HG03095 (cell line): ENCODE data around the gene AURKA.
"Not testable (repeated sequence)": the region's sequence is repeated elsewhere in the genome, so short reads cannot be mapped to it uniquely, and the experiment has no call there.

Experiments used
- ATAC-seq: cut with Tn5 transposase; IDR thresholded peaks from one replicate; pipeline ENCODE4 v1.9.1; 2021; ENCODE audit warnings: moderate library complexity; ENCODE audit not compliant: unreplicated experiment

Gene AURKA

DNA sequence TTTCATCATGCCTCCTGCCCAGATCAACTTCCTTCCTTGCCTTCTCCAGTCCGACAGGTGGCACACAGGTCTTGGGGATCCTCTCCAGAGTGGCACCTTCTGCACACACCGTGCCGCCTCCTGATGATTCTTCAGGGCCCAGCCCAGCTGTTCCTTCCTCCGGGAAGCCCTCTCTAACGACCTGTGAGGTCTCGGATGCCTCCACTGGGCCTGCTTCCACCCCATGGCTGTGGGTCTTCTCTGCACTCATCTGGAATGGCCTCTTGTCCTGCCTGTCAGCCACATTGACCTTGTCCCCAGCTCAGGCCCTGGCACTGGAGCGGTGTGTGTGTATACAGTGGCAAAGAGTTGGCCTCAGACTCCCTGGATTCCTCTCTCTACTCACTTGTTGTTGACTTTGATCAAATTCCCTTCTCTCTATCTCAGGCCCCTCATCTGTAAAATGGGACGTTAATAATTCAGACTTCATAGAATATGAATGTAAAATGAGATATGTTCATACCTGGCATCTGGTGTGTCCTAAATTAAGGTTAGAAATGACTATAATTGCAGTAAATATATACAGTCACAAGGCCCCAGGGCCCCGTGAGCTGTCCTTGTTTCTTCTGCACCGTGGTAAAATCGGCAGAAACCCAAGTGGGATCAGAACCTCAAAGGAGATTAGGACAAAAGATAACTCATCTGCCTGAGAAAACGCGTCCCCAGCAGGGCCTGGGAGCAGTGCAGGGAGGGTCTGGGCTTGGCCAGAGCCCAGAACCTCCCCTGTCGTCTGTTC, 31.7 kb downstream of the AURKA start:
- ATAC-seq = no peak

DNA sequence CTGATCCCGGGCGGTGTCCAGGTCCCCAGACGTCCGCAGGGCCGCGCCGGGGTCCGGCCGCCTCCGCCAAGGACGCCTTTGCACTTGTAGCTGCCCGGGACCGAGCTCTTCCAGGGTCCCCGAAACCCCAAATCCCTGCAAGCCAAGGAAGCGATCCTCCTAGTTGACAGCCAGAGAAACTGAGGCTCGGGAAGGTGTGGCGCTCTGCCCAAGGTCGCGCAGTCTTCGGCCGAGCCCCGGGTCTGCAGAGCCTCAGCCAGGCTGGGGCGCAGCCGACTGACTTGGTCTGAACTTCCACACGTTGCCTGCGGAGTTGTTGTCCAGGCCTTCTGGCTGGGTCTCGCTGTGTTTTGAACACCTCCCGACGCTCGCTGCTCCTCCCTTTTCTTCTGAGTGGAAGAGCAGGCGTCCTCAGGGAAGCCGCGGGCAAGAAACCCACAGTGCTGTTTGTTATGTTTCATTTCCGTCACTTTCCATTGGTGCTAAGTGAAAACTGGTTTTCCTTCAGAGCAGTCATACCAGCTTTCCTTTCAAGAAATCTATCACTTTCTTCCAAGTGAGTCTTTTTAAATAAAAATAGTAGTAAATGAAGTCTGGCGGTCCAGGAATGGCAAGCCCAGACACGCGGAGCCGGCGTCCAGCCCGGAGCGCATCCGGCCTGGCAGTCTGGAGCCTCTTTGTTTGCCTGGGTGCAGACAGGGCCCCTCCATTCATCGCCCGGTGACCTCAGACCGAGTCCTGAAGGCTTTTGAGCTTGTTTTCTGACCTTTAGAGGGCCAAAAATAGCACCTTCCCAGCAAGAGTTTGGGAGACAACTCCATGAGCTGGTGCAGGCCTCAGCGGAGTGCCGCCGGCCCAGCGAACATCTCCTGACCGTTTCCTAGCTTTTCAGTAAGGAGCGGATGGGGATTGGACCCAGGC, 32.5 kb downstream of the AURKA start:
- no peak for ATAC-seq

DNA sequence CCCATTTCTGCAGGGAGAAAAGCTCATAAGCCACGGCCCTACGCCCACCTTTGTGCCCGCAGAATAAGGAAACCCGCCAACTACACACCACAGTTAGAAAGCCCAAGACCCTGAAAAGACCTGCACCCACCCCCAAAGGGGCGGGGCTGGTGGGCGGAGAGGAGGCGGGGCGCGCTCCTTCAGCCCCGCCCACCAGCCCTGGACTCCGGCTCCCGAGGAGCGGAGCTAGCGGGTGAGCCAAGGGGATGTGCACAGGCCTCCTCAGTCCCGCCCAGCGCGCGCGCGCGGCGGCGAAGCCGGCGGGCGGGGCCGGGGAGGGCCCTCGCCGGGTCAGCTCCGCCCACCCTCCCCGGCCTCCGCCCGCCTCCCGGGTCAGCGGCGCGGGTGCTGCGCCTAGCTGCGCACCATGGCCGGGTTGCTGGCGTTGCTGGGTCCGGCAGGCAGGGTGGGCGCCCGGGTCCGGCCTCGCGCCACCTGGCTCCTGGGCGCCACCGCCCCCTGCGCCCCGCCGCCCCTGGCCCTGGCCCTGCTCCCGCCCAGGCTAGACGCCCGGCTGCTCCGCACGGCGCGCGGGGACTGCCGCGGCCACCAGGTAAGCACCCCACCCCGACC, 33.3 kb downstream of the AURKA start, which contains the start of gene FAM210B:
Gene FAM210B (plus strand): TSS at position 375 of the 612 bp plus-strand sequence. CDS start 32 bp downstream, at position 407.
- ATAC-seq = peak; percentile 99

DNA sequence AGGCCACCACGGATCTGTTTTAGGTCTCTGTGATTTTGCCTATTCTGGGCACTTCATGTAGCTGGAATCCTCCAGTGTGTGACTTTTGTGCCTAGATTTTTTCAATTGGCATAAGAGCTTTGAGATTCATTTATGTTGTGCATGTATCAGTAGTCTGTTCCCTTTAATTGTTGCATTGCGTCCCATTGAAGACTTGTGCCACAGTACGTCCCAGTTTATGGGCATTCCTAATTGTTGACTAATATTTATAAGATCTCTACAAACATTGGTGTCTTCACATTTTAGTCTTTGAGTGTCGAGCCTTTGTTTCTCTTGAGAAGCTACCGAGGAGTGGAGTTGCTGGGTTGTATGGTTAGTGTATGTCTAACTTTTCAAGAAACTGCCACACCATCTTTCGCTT, 33.9 kb downstream of the AURKA start:
- no peak for ATAC-seq

DNA sequence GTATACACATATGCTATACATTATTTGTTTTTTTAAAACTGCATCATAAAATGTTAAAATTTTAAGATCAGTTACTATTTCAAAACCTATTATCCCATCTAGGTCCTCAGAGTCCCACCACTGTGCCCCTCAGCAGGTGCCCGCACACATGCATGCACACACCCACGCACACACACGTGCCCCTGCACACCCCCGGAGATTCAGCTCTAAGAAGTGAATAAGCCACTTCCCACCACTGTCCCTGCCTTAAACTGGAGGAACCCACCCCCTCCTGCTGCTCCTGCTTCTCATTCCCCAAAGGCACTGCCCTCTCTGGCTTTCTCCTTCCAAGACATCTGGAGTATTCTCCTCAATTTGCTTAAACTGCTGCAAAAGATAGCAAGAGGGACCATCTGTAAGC, 38.7 kb downstream of the AURKA start:
- no peak for ATAC-seq

DNA sequence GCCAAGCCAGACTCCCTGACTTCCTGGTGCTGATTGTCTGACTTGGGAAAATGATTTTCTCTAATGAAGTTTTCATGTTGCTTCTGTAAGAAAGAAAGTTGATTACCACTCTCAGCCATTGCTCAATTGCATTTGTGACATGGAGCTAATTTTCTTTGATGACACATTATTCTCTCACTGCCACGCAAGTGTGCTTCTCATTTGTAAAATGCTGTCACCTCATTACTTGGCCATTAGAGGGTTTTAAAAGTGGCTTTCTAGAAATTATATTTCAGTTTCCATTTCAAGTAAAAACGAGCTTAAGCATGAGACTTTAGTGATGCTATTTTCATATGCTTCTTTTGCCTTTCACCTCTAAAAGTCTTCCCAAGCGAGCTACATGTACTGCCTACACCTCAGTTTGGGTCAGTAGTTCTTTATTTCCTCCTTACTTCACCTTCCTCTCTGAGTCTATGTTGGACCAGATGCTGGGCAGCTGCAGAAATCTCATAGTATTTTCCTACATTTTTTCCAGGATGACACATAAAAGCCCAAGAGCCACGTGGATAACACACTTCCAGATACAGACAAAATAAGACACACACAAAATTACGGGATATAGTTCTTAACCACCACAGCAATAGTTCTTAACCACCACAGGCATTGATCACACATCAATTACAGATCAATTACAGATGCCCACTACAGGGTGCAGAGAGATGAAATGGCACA, 39.5 kb downstream of the AURKA start:
- no peak for ATAC-seq

DNA sequence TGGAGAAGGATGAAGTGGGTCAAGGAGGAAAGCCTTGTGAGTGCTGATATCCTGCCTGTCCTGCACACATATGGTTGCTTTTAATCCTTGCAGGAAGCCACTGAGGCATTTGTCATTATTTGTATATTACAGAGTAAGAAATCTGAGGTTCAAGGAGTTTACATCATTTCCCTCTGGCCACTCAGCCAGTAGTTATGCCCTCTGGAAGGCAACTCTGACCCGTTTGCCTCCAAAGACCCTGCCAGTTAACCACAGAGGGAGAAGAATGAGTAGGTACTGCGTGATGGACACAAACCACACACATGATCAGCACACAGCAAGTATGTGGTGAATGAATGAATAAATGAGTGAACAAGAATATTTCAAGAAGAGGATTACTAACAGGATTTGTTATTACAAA, 41.2 kb downstream of the AURKA start:
- no peak for ATAC-seq

DNA sequence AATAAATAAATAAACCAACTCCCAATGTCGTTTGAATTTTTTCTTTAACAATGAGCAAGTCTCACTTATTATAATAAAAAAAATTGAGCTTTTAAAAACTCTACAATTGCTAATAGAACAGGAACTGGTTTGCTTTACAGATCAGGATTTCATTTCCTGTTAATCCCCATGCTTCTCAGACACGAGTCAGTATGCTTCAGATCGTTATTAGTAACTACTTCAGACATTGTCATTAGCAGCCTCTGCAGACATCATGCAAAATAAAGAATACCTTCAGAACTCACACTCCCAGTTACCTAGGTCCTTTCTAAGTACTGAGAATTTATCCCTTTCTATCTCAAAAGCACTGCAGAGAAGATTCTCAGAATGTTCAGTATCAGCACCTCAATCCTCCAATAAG, 43.3 kb downstream of the AURKA start:
- ATAC-seq = no peak

DNA sequence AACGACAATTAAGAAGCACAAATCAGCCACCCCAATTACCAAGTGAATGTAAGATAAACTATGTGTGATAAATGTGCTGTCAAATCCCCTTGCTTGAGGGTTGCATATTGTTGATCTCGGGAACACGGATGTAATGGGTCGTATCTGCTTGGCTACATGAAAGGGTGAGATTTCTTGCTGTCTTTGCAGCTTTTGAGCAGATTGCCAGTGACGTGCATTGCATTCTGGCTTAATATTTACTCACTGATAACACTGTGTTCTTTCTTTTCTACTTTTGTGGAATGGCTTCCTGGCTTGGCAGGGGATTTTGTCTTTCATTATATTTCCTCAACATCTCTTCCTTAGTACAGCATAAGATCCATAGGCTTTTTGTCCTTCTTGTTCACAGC, 43.7 kb downstream of the AURKA start:
- no peak for ATAC-seq

DNA sequence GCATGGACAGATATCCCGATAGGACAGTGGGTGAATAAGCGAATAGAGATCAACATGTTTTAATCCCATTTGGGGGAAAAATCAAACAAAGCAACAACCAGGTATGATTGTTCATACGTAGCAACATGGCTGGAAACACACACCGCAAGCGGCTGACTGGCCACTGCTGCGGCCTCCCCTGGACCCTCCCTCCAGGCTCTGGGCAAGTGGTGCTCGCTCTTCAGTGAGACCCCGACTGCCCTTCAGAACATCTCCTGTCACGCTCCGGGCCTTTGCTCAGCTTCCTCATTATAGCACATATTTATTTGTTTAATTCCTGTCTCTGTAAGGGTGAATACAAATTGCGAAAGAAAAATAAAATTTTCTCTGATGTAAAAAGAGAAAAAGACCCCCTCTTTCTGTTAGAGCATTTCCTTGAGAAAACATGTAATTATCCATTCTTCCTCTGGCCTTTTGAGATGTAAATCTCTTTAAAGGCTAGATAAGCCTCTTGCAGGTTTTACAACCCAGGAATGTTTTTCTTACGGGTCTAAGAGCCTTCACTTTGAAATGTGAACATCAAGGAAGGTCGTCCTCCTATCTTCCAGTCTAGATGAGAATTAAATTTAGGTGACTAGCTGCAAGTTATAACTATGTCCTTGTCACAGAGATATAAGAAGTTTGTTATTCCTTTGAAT, 44.2 kb downstream of the AURKA start:
- no peak for ATAC-seq

DNA sequence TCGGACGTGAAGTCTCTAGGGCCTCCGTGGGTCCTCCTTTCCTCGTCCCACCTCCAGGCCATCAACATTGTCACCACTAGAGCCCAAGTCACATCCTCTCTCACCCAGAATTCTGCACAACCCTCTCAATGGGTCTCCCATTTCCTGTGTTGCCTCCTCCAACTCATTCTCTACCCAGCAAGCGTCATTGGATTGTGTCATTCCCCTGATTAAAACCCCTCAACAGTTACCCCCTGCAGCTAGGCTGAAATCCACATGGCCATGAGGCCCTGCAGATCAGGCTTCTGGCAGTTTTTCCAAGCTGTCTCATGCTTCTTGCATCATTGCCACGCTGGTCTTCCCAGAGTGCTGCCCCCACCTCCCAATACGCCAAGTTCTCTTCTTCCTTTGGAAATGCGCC, 46.1 kb downstream of the AURKA start:
- no peak for ATAC-seq

DNA sequence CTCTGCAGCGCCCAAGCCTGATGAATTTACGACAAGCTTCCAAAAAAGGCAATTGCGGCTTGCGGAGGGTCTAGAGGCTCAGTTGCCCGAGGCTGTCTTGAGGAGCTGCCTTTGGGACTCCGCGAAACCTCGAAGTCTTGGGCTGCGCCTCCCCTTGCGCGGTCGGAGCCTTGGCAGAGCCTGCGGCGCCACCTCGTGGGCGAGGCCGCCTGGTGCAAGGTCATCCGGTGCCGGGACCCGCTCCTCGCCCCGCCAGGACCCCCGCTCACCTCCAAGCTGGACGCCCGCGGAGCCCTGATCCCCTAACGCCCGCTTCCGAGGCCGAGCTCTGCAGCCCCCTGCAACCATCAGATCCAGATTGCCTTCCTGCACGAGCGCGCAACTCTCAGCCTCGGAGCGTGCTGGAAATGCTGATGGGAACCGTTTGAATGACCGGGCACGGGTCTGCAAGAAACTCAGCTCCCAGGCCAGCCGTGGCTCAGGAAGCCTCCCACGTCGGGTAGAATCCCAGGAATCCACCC, 48.1 kb downstream of the AURKA start:
- ATAC-seq = no peak

DNA sequence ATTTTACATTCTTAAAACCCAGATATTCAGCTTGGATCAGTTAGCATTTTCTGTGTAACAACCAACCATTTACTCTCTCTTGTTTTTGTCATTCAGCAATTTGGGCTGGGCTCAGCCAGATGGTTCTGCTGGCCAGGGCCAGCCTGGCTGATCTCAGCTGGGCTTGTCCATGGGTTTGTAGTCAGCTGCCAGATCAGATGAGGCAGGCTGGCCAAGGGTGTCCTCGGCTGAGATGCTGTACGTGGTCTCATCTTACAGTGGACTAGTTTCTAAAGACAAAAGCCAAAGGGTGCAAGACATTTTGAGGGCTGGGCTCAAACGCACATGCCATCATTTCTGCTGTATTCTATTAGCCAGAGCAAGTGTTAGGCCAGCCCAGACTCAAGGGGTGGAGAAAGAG, 49.2 kb downstream of the AURKA start:
- no peak for ATAC-seq

DNA sequence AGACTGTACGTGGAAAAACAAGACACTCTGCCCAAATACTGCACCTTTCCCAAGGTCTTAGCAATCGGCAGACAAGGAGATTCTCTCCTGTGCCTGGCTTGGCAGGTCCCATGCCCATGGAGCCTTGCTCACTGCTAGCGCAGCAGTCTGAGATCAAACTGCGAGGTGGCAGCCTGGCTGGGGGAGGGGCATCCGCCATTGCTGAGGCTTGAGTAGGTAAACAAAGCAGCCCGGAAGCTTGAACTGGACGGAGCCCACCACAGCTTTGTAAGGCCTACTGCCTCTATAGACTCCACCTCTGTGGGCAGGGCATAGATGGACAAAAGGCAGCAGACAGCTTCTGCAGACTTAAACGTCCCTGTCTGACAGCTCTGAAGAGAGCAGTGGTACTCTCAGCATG, 55.3 kb downstream of the AURKA start:
- not testable (repeated sequence) for ATAC-seq

DNA sequence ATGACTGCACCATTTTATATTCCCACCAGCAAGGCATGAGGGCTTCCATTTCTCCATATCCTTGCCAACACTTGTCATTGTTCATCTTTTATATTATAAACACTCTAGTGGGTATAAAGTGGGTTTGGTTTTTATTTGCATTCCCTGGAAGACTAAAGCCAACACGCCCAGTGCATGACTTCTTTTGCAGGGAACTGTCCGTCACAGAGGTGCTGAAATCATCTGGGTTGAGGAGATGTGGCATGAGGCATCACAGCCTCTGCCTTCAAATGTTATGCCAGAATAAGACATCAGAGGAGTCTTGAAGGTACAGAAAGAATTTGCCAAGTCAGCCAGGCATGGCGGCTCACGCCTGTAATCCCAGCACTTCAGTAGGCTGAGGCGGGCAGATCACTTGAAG, 63.2 kb downstream of the AURKA start:
- no peak for ATAC-seq

DNA sequence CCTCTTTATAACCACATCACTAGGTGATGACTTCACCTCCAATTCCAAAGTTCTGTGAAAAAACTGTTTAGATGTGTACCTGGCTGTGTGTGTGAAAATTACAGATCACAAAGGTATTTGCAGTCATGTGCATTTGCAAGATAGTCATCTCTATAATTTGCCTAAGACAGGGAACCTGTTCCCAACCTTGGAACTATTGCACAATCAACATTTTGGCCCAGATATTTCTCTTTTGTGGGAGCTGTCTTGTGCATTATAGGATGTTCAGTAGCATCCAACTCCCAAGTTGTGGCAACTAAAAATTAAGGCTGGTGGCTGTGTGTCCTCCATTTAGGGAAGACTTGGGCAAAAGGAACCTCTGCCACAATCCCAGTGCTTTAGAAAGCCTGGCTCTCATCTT, 67.2 kb downstream of the AURKA start:
- ATAC-seq = no peak

DNA sequence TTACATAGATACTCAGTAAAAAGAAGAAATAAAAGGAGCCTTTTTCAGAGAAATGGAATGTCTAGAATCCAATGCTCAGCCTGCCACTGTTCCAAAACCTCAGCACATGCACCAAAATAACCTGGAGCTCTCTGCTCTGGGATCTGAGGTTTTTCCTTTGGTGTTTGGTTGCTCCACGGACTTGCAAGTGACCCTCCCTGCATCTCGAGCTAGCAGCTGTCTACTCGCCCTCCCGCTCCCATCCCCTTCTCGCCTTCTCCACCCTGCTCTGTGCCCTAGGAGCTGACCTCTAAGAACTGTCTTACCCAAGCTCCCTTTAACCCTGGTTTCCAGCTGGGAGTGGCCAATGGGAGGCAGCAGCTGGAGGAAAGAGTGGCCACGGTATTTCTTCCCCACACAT, 68.4 kb downstream of the AURKA start:
- ATAC-seq = no peak

DNA sequence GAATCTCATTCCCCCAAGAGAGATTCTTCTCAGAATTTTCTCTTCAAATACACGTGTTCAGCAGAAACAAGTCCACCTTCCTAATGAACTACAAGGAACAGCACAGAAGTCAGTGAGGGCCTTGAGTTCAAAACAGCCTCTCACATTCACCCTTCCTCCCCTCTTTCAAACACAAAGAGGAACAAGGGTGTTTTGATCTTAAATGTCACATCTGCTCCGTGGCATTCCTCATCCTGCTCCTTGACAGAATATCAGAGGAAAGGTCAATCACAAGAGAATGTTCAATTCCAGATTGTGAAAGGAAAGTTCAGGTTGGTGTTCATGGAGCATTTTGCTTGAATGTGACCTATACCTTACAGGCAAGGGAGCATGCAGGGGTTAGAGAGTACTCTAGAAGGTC, 68.8 kb downstream of the AURKA start:
- ATAC-seq = no peak

DNA sequence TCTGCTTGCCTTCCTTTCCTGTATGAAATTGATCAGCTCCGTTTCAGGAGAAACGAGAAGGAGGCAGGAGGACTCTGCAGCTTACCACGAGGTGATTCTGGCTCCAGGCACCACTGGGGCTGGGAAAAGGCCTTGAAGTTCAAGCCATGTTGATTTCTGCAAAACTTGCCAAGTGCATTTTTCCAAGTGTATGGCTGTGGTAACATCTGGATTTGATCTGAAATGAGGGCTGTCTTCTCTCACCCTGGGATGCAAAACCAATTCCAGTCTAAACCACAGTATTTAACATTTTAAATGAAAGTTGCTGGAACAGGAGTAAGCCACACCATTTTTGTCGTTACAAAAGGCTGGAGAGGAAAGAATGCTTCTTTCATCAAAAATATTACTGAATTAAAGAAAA, 69.3 kb downstream of the AURKA start:
- ATAC-seq = no peak
